BLaER1 (cell line): ENCODE measurements around the gene TMEM81.

Source experiments
- H3K27ac ChIP-seq: shearing (Covaris generic); formaldehyde crosslinking; 2 replicates; pipeline ENCODE4 v1.8.1; 2022
- H3K27me3 ChIP-seq: shearing (Covaris generic); formaldehyde crosslinking; 2 replicates; pipeline ENCODE4 v1.8.1; 2022
- H3K36me3 ChIP-seq: shearing (Covaris generic); formaldehyde crosslinking; 2 replicates; pipeline ENCODE4 v1.8.1; 2022
- H3K4me1 ChIP-seq: shearing (Covaris generic); formaldehyde crosslinking; 2 replicates; pipeline ENCODE4 v1.8.1; 2022
- H3K4me2 ChIP-seq: shearing (Covaris generic); formaldehyde crosslinking; 2 replicates; pipeline ENCODE4 v1.8.1; 2022
- H3K4me3 ChIP-seq: shearing (Covaris generic); formaldehyde crosslinking; 2 replicates; pipeline ENCODE4 v1.8.1; 2022
- H3K9ac ChIP-seq: shearing (Covaris generic); formaldehyde crosslinking; 2 replicates; pipeline ENCODE4 v1.8.1; 2022
- H3K9me3 ChIP-seq: shearing (Covaris generic); formaldehyde crosslinking; 2 replicates; pipeline ENCODE4 v1.8.1; 2022
- H4K20me1 ChIP-seq: shearing (Covaris generic); formaldehyde crosslinking; 2 replicates; pipeline ENCODE4 v1.8.1; 2022
- Cebpa-rat ChIP-seq: shearing (Covaris generic); IDR thresholded peaks from 2 replicates; pipeline ENCODE4 v1.8.1; 2022

TMEM81 gene

GRCh38 chr1:205071028-205071409, 13.2 kb downstream of the TMEM81 start:
- H3K9ac ChIP-seq, result no peak overlapping the region
- no peaks in the 10 kb centered on the region for H3K9me3 ChIP-seq
- H3K36me3 ChIP-seq, result no peaks in the 10 kb centered on the region
- H4K20me1 ChIP-seq, result no peaks in the 10 kb centered on the region
- H3K4me3 ChIP-seq, result no peak overlapping the region
- no peaks in the 10 kb centered on the region for H3K27me3 ChIP-seq
- H3K4me2 ChIP-seq, result no peak overlapping the region
- no peak for TF ChIP-seq Cebpa-rat
- no peak overlapping the region for H3K27ac ChIP-seq
- no peaks in the 10 kb centered on the region for H3K4me1 ChIP-seq

GRCh38 chr1:205069371-205070125, 14.7 kb downstream of the TMEM81 start:
- TF ChIP-seq Cebpa-rat, result no peak
- Histone ChIP-seq H3K4me2 (no peak overlapping the region), H4K20me1 (no peaks in the 10 kb centered on the region), H3K36me3 (no peaks in the 10 kb centered on the region), H3K27ac (no peak overlapping the region), H3K9ac (no peak overlapping the region), H3K9me3 (no peaks in the 10 kb centered on the region), H3K27me3 (no peaks in the 10 kb centered on the region), H3K4me3 (no peak overlapping the region), H3K4me1 (no peaks in the 10 kb centered on the region)

DNA sequence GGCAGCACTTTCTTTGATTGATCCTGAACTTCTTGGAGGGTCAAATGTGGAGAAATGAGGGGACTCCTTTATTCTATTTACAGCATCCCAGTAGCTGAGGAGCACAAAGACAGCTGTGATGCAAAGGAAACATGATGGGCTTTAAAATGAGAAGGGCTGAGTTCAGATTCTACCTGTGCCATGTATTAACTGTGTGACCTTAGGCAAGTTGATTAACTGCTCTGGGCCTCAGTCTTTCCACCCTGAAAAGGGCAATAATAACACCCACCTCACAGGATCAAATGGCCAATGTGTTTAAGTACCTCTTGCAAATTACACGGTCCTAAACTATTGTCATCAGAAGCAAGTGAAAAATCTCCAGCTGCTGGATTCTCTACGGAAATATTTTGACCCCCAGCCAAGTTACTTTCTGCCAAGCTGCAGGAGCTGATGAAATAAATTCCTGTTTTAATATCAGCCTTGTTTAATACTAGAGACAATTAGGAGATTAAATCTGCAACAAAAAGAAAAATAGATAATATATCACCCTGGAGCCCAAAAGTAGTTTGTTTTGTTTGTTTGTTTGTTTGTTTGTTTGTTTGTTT, 15.7 kb downstream of the TMEM81 start:
- Histone ChIP-seq H3K27me3 (no peaks in the 10 kb centered on the region), H3K4me3 (no peak overlapping the region), H3K9ac (no peak overlapping the region), H3K9me3 (no peaks in the 10 kb centered on the region), H3K4me2 (no peak overlapping the region), H4K20me1 (no peaks in the 10 kb centered on the region), H3K27ac (no peak overlapping the region), H3K36me3 (no peaks in the 10 kb centered on the region), H3K4me1 (no peaks in the 10 kb centered on the region)
- no peak for TF ChIP-seq Cebpa-rat

- Histone ChIP-seq H3K27ac (no peak overlapping the region), H3K36me3 (no peaks in the 10 kb centered on the region), H3K4me2 (no peak overlapping the region), H3K9ac (no peak overlapping the region), H3K27me3 (no peaks in the 10 kb centered on the region), H4K20me1 (no peaks in the 10 kb centered on the region), H3K4me3 (no peak overlapping the region), H3K9me3 (no peaks in the 10 kb centered on the region), H3K4me1 (no peaks in the 10 kb centered on the region)
- no peak for TF ChIP-seq Cebpa-rat
Measured at GRCh38 chr1:205068001-205068400, 16.3 kb downstream of the TMEM81 start.

DNA sequence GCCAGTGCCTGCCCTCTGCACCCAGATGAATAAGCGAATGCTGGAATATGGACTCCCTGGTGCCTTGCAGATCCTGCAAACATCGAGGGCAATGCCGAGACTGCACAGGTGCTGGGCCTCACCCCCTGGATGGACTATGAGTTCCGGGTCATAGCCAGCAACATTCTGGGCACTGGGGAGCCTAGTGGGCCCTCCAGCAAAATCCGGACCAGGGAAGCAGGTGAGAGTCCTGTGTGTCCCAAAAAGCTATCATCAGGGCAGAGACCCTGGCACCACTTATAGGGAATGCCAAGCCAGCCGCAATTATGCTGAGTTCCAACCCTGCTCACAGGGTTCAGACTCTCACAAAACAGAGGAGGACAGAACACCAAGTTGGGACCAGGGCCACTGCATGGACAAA, 17.2 kb downstream of the TMEM81 start:
- Histone ChIP-seq H3K9me3 (no peaks in the 10 kb centered on the region), H3K9ac (no peak overlapping the region), H3K36me3 (no peaks in the 10 kb centered on the region), H3K4me1 (no peaks in the 10 kb centered on the region), H4K20me1 (no peaks in the 10 kb centered on the region), H3K4me3 (no peak overlapping the region), H3K4me2 (no peak overlapping the region), H3K27me3 (no peaks in the 10 kb centered on the region), H3K27ac (no peak overlapping the region)
- TF ChIP-seq Cebpa-rat, result no peak

GRCh38 chr1:205066141-205066818, 18.0 kb downstream of the TMEM81 start:
- H3K9me3 ChIP-seq, result no peaks in the 10 kb centered on the region
- no peaks in the 10 kb centered on the region for H3K36me3 ChIP-seq
- H3K4me2 ChIP-seq, result no peak overlapping the region
- TF ChIP-seq Cebpa-rat, result no peak
- peaks cover 2% of the 10 kb centered on the region for H3K4me1 ChIP-seq
- no peak overlapping the region for H3K27ac ChIP-seq
- H3K4me3 ChIP-seq, result no peak overlapping the region
- no peaks in the 10 kb centered on the region for H3K27me3 ChIP-seq
- no peaks in the 10 kb centered on the region for H4K20me1 ChIP-seq
- no peak overlapping the region for H3K9ac ChIP-seq

- Histone ChIP-seq H3K4me1 (peaks cover 7% of the 10 kb centered on the region), H3K27ac (no peak overlapping the region), H3K9ac (no peak overlapping the region), H4K20me1 (no peaks in the 10 kb centered on the region), H3K27me3 (no peaks in the 10 kb centered on the region), H3K36me3 (no peaks in the 10 kb centered on the region), H3K4me3 (no peak overlapping the region), H3K9me3 (no peaks in the 10 kb centered on the region), H3K4me2 (no peak overlapping the region)
- no peak for TF ChIP-seq Cebpa-rat
Measured at GRCh38 chr1:205065666-205066065, 18.6 kb downstream of the TMEM81 start.

GRCh38 chr1:205064741-205065316, 19.4 kb downstream of the TMEM81 start:
- Histone ChIP-seq H3K27me3 (no peaks in the 10 kb centered on the region), H3K9ac (no peak overlapping the region), H3K4me1 (peaks cover 7% of the 10 kb centered on the region), H3K36me3 (no peaks in the 10 kb centered on the region), H3K4me2 (no peak overlapping the region), H3K27ac (no peak overlapping the region), H3K9me3 (no peaks in the 10 kb centered on the region), H4K20me1 (no peaks in the 10 kb centered on the region), H3K4me3 (no peak overlapping the region)
- TF ChIP-seq Cebpa-rat, result no peak

- Histone ChIP-seq H3K4me1 (peaks cover 7% of the 10 kb centered on the region), H3K9ac (no peak overlapping the region), H4K20me1 (no peaks in the 10 kb centered on the region), H3K27ac (no peak overlapping the region), H3K36me3 (no peaks in the 10 kb centered on the region), H3K27me3 (no peaks in the 10 kb centered on the region), H3K4me3 (no peak overlapping the region), H3K4me2 (no peak overlapping the region), H3K9me3 (no peaks in the 10 kb centered on the region)
- no peak for TF ChIP-seq Cebpa-rat
Measured at GRCh38 chr1:205064301-205064700, 20.0 kb downstream of the TMEM81 start.

DNA sequence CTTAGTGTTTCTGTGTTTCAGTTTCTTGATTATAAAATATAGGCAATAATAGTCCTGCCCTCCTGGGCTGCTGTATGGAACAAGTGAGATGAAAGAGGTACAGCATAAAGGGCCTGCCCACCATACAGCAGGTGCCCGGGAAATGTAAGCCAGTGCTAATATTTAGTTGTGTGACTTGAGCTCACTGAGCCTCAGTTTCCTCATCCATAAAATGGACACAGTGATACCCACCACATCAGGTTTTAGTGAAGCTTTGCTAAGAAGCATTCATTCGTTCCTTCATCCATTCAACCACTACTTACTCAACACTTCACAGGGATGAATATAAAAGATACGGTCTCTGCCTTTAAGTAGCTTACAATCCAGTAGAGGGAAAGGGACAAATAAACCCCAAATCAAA, 21.4 kb downstream of the TMEM81 start:
- no peaks in the 10 kb centered on the region for H4K20me1 ChIP-seq
- TF ChIP-seq Cebpa-rat, result no peak

More for the DNA sequence above, 21.4 kb downstream of the TMEM81 start:
- Histone ChIP-seq H3K9ac (no peak overlapping the region), H3K4me2 (no peak overlapping the region), H3K27ac (no peak overlapping the region), H3K9me3 (no peaks in the 10 kb centered on the region), H3K4me3 (no peak overlapping the region), H3K4me1 (peaks cover 7% of the 10 kb centered on the region), H3K36me3 (no peaks in the 10 kb centered on the region), H3K27me3 (no peaks in the 10 kb centered on the region)
